Measurements from ENCODE around the gene ARVCF.

The ARVCF gene

DNA sequence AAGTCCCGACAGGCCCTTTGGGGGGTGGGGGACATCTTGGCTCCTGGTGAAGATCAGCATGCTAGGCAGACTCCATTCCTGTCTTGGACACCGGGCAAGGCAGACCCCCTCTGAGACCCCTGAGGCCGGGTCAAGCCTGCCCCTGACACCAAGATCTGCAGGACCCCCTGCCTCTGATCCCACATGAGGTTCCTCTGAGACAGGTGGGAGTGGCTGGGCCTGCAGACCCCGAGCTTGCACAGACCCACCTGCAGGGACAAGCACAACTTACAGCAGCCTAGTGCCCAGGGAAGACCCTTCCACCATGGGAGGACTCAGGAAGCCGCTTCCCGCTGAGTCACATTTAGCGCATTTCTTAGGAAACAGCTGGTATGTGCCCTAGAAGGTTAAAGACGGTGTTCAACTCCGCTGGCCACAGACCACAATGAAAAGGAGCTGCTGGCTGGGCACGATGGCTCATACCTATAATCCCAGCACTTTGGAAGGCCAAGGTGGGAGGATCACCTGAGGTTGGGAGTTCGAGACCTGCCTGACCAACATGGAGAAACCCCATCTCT, 15.5 kb downstream of the ARVCF start:
- Histone ChIP-seq H3K9me3 (ENCODE audit: low read length) (peaks cover 2% of the 10 kb centered on the region), H3K4me1 (ENCODE audit: insufficient read depth, low read length) (peaks cover 62% of the 10 kb centered on the region), H3K27me3 (ENCODE audit: insufficient read depth, low read length) (no peaks in the 10 kb centered on the region), H3K36me3 (ENCODE audit: insufficient read depth, low read length) (no peaks in the 10 kb centered on the region), H3K4me3 (ENCODE audit: low read length) (no peak overlapping the region), H2AFZ (ENCODE audit: low read depth, low read length) (no peak overlapping the region)

- Histone ChIP-seq H3K9me3 (ENCODE audit: low read length) (peaks cover 2% of the 10 kb centered on the region), H3K4me1 (ENCODE audit: insufficient read depth, low read length) (peaks cover 62% of the 10 kb centered on the region), H3K27me3 (ENCODE audit: insufficient read depth, low read length) (no peaks in the 10 kb centered on the region), H3K4me3 (ENCODE audit: low read length) (no peak overlapping the region), H3K36me3 (ENCODE audit: insufficient read depth, low read length) (no peaks in the 10 kb centered on the region), H2AFZ (ENCODE audit: low read depth, low read length) (no peak overlapping the region)
Observed at GRCh38 chr22:20000246-20001081, 16.2 kb downstream of the ARVCF start.

DNA sequence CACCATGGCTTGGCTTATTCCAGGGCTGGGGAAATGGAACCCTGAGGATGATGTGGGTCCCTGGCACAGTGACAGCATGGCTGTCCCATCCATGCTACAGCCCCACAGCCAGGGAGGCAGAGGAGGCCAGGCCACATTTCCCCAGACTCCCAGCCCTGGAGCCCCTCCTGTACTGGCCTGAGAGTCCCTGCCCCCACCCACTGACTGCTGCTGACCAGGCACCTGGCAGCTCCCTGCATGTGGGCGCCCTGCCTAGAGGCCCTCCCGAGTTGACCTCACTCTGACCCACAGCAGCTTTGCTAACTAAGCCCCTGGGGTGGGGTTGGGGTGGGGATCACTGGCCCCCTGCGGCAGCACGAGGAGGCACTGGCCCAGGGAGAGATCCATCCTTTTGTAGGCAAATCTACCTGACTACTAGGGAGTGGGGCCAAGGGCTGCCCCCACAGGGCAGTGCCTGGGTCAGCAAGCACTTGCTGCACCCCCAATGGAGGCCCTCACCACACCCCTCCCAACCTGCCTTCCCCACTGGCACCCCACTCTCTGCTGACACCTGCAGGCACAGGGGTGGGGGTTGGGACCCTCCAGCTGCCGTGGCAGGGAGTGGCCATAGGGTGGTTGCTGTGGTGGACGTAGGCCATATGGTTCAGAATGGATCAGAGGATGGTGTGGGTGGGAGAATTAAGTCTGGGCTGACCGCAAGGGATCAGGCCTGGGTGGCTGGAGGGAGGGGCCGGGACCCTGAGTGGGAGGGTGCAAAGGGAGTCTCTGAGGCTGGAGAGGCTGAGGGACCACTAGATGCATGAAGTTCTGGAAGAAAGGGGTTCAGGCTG, 17.4 kb downstream of the ARVCF start:
- no peaks in the 10 kb centered on the region for H3K36me3 ChIP-seq (ENCODE audit: insufficient read depth, low read length)
- H3K4me3 ChIP-seq (ENCODE audit: low read length): no peak overlapping the region
- peaks cover 62% of the 10 kb centered on the region for H3K4me1 ChIP-seq (ENCODE audit: insufficient read depth, low read length)
- H3K27me3 ChIP-seq (ENCODE audit: insufficient read depth, low read length): no peaks in the 10 kb centered on the region
- peaks cover 1% of the 10 kb centered on the region for H3K9me3 ChIP-seq (ENCODE audit: low read length)
- H2AFZ ChIP-seq (ENCODE audit: low read depth, low read length): no peak overlapping the region

DNA sequence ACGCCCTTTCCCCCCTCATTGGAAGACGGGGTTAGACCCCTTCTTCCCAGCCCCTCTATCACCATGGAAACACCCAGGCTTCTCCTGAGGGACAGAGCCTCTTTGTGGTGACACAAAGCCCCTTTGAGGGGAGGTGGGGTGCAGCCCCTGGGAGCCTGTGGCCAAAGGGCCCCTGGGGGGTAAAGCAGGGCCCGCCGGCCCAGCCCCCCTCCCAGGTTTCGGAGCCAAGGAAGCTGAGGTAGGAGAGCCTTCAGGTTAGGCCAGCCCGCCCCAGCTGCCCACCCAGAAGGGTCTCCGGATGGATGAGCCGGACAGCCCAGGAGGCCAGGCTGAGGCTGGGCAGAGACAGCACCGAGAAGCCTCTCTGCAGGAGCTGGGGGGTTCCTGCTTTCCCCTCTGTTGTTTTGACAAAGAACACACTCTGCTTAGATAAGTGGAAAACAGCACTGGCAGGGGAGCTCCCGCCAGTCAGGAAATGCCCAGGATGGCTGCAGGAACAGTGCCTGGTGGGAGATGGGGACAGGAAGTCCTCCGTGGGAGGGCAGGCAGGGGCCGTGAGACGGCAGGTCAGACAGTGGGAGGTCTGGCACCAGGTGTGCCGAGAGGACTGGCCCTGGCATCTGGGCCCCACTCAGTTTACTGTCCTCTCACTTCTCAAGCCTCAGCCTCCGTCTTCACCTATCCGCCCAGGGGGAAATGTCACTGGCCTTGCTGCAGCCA, 18.2 kb downstream of the ARVCF start:
- H3K9me3 ChIP-seq (ENCODE audit: low read length): no peaks in the 10 kb centered on the region
- no peaks in the 10 kb centered on the region for H3K27me3 ChIP-seq (ENCODE audit: insufficient read depth, low read length)
- H3K4me1 ChIP-seq (ENCODE audit: insufficient read depth, low read length): peaks cover 62% of the 10 kb centered on the region
- no peaks in the 10 kb centered on the region for H3K36me3 ChIP-seq (ENCODE audit: insufficient read depth, low read length)
- H2AFZ ChIP-seq (ENCODE audit: low read depth, low read length): no peak overlapping the region
- no peak overlapping the region for H3K4me3 ChIP-seq (ENCODE audit: low read length)

DNA sequence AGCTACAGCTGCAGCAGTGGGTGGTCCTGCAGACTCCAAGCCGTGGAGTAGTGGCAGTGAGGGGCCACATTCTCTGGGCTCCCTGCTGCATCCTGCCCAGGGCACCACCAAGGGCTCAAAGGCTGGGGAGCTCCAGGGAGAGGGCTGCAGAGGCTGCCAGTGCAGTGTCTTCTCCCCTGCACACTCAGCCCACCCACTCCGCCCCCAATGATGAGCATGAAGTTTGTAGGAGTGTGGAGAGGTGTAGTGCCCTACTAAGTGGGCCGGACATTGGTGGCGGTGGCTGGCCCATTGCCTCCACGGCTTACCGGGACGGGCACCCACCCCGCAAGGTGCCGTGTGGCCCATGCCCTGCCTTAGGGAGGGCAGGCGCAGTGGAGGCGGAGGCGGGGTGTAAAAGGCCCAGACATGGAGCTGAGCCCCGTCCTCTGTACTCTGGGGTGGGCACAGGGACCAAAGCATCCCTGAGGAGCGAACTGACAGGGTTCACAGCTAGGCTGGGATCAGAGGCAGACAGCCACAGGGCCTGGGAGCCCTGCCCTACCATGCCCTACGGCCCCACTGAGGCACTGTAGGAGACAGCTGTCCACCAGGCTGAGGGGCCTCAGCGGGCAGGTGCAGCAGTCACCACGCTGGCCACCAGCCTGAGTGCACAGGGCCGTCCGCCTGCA, 18.9 kb downstream of the ARVCF start:
- Histone ChIP-seq H3K9me3 (ENCODE audit: low read length) (no peaks in the 10 kb centered on the region), H3K27me3 (ENCODE audit: insufficient read depth, low read length) (no peaks in the 10 kb centered on the region), H2AFZ (ENCODE audit: low read depth, low read length) (no peak overlapping the region), H3K4me3 (ENCODE audit: low read length) (no peak overlapping the region), H3K36me3 (ENCODE audit: insufficient read depth, low read length) (no peaks in the 10 kb centered on the region), H3K4me1 (ENCODE audit: insufficient read depth, low read length) (peaks cover 58% of the 10 kb centered on the region)

GRCh38 chr22:19996694-19997384, 19.8 kb downstream of the ARVCF start:
- peaks cover 49% of the 10 kb centered on the region for H3K4me1 ChIP-seq (ENCODE audit: insufficient read depth, low read length)
- H3K36me3 ChIP-seq (ENCODE audit: insufficient read depth, low read length): no peaks in the 10 kb centered on the region
- no peak overlapping the region for H3K4me3 ChIP-seq (ENCODE audit: low read length)
- H2AFZ ChIP-seq (ENCODE audit: low read depth, low read length): no peak overlapping the region
- no peaks in the 10 kb centered on the region for H3K9me3 ChIP-seq (ENCODE audit: low read length)
- H3K27me3 ChIP-seq (ENCODE audit: insufficient read depth, low read length): no peaks in the 10 kb centered on the region

GRCh38 chr22:19995611-19996339, 20.8 kb downstream of the ARVCF start:
- H3K4me1 ChIP-seq (ENCODE audit: insufficient read depth, low read length): peaks cover 45% of the 10 kb centered on the region
- no peak overlapping the region for H2AFZ ChIP-seq (ENCODE audit: low read depth, low read length)
- H3K27me3 ChIP-seq (ENCODE audit: insufficient read depth, low read length): no peaks in the 10 kb centered on the region
- no peaks in the 10 kb centered on the region for H3K9me3 ChIP-seq (ENCODE audit: low read length)
- H3K4me3 ChIP-seq (ENCODE audit: low read length): no peak overlapping the region
- no peaks in the 10 kb centered on the region for H3K36me3 ChIP-seq (ENCODE audit: insufficient read depth, low read length)

DNA sequence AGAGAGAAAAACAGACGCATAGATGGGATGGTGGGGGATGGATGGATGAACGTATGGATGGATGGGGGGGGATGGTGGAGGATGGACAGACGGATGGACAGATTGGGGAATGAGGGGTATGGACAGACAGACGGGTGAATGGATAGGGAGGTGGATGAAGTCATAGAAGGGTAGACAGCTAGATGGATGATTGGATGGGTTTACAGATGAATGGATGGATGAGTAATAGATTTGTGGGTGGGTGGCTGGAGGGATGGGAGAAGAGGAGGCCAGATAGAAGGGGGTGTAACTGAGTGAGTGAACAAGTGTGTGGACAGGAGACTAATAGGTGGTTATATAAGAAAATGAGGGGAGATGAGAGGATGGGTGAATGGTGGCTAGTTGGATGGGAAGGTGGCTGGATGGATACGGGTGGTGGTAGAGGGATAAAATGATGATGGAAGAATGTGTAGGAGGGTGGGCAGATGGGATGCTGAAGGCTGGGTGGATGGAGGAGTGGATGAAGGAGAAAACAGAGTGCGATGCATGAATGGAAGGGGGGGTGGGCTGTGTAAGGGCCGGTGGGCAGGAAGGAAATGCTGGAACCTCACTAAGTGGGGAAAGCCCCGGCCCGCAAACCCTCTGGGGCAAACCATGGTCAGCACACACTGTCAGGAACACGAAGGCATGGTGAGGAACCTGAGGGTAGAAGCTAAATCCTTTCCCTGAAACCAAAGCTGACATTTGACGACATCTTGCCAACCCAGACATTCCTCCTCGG, 21.6 kb downstream of the ARVCF start:
- H2AFZ ChIP-seq (ENCODE audit: low read depth, low read length): no peak overlapping the region
- no peaks in the 10 kb centered on the region for H3K27me3 ChIP-seq (ENCODE audit: insufficient read depth, low read length)
- no peaks in the 10 kb centered on the region for H3K36me3 ChIP-seq (ENCODE audit: insufficient read depth, low read length)
- H3K4me3 ChIP-seq (ENCODE audit: low read length): no peak overlapping the region
- H3K9me3 ChIP-seq (ENCODE audit: low read length): no peaks in the 10 kb centered on the region
- H3K4me1 ChIP-seq (ENCODE audit: insufficient read depth, low read length): peaks cover 37% of the 10 kb centered on the region

- Histone ChIP-seq H3K27me3 (ENCODE audit: insufficient read depth, low read length) (no peaks in the 10 kb centered on the region), H3K4me1 (ENCODE audit: insufficient read depth, low read length) (peaks cover 26% of the 10 kb centered on the region), H2AFZ (ENCODE audit: low read depth, low read length) (no peak overlapping the region), H3K9me3 (ENCODE audit: low read length) (no peaks in the 10 kb centered on the region), H3K4me3 (ENCODE audit: low read length) (no peak overlapping the region), H3K36me3 (ENCODE audit: insufficient read depth, low read length) (no peaks in the 10 kb centered on the region)
Observed at GRCh38 chr22:19993926-19994325, 22.7 kb downstream of the ARVCF start.

DNA sequence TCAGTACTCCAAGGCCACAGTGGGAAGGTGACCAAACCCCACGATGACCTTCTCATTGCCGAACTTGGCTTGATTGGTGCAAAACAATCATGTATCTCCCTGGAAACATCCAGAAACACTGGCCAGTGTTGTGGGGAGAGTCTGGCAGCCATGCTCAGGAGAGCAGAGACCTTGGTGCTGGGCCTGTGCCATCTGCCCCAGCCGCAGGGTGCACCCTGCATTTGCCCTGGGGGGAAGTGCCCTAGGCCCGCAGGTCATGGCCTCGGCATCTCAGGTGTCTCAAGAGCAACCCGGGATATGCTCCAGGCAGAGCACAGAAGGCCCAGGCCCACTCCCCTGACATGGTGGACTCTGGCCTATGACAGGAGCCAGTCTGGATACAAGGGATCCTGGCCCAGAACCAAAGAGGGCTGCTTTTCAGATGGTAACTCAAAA, 23.7 kb downstream of the ARVCF start:
- H3K36me3 ChIP-seq (ENCODE audit: insufficient read depth, low read length): no peaks in the 10 kb centered on the region
- no peak overlapping the region for H2AFZ ChIP-seq (ENCODE audit: low read depth, low read length)
- H3K4me1 ChIP-seq (ENCODE audit: insufficient read depth, low read length): peaks cover 16% of the 10 kb centered on the region
- H3K9me3 ChIP-seq (ENCODE audit: low read length): no peaks in the 10 kb centered on the region
- H3K4me3 ChIP-seq (ENCODE audit: low read length): no peak overlapping the region
- no peaks in the 10 kb centered on the region for H3K27me3 ChIP-seq (ENCODE audit: insufficient read depth, low read length)

DNA sequence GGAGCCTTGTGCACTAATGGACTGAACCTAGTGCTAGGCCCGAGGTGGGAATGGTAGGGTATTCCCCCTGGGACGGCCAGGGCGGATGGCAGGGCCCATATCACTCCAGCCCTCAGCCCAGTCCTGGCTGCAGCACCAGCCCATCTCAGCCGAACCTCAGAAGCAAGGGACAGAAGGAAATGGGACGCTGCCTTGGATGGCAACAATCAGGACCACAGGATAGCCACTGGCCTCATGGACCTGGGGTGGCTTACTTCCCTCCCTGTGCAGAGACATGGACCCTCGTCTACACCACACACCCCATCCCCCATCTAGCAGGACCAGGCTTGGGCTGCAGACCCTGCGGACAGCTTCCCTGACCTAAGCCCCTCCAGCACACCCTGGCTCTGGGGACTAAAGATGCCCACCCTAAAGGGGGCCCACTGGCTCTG, 24.1 kb downstream of the ARVCF start:
- Histone ChIP-seq H3K4me1 (ENCODE audit: insufficient read depth, low read length) (peaks cover 12% of the 10 kb centered on the region), H3K27me3 (ENCODE audit: insufficient read depth, low read length) (no peaks in the 10 kb centered on the region), H3K9me3 (ENCODE audit: low read length) (no peaks in the 10 kb centered on the region), H3K36me3 (ENCODE audit: insufficient read depth, low read length) (no peaks in the 10 kb centered on the region), H3K4me3 (ENCODE audit: low read length) (no peak overlapping the region), H2AFZ (ENCODE audit: low read depth, low read length) (no peak overlapping the region)
